ENCODE data around the gene CLCA4. TPM values are rescaled to one million over a fixed set of nuclear protein-coding genes. Genes with fewer than 3 reads are reported as not detected.

CLCA4 gene
- total RNA-seq, 1 donor = not detected

DNA sequence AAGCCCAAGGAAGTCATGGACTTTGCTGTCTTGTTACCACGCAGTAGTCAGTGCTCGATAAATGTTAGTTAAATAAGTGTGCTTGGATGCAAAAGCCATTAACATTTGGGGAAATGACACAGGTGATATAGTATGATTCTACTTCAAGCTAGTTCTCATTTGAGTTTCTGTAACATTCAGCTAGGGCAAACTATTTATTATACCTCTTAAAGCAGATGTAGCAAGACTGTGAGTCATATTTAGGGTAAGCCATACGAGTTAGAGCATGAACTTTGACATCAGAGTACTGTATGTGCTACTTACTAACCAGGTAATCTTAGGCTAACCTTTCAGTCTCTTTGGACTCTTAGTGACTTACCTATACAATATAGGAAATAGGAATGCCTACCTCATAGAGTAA is 21.0 kb downstream of the CLCA4 start:
- TF ChIP-seq, protein P1, sequence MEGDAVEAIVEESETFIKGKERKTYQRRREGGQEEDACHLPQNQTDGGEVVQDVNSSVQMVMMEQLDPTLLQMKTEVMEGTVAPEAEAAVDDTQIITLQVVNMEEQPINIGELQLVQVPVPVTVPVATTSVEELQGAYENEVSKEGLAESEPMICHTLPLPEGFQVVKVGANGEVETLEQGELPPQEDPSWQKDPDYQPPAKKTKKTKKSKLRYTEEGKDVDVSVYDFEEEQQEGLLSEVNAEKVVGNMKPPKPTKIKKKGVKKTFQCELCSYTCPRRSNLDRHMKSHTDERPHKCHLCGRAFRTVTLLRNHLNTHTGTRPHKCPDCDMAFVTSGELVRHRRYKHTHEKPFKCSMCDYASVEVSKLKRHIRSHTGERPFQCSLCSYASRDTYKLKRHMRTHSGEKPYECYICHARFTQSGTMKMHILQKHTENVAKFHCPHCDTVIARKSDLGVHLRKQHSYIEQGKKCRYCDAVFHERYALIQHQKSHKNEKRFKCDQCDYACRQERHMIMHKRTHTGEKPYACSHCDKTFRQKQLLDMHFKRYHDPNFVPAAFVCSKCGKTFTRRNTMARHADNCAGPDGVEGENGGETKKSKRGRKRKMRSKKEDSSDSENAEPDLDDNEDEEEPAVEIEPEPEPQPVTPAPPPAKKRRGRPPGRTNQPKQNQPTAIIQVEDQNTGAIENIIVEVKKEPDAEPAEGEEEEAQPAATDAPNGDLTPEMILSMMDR (IDR thresholded peaks at IDR 0.05; ENCODE audit: insufficient read depth, low read length) = no peak
- H3K4me3 ChIP-seq (ENCODE audit: low read depth, low read length) = no peak overlapping the region
- DNase-seq (ENCODE audit: low read depth) = no peak

DNA sequence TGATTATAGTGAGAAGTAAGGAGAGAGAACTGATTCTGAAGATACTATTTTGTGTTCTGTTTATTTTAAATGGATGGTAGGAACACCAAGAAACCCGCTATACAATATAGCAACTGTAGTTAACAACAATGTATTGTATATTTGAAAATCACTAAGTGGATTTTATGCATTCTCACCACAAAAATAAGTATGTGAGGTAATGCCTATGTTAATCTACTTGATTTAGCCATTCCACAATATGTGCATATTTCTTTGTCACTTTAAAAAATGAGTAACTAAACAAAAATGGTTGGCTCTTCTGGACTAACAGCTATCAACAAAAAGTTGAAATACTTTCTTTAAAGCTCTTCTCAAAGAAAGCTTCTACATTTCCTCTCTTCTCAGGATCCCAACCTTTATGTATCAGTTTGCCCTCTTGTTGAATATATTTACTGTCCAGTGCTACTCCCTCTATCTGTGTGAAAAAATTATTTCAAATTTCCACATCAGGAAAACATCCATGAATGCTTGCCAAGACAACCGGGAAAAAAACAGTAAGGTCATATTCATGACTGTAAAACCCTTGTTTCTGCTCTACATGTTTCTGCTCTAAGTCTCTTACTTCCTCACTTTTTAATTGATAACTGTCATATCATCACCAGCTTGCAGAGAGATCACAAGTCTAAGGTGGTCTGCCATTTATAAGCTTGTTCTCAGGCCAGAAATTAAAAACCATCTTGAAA is 27.0 kb downstream of the CLCA4 start:
- TF ChIP-seq, protein P1 (IDR thresholded peaks at IDR 0.05; ENCODE audit: insufficient read depth, low read length) = no peak
- no peak overlapping the region for H3K4me3 ChIP-seq (ENCODE audit: low read depth, low read length)
- DNase-seq (ENCODE audit: low read depth) = no peak

DNA sequence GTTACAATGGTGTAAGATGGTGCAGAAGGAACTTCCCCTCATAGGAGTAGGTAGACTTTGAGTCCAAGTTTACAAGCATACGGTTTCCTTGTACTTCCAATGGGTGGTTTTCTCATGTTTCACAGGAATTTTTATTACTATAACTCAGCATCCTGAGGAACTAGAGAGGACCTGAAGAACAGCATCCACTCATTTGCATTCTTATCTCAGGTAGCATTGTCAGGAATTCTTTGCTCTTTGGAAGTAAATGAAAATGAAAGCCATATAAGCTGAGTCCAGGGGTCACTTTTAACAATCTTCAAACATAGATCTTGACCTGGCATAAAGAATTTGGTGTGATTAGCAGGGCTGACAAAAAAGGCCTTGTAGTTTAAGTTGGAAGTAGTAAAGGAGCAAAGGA is 34.4 kb downstream of the CLCA4 start:
- TF ChIP-seq, protein P1 (IDR thresholded peaks at IDR 0.05; ENCODE audit: insufficient read depth, low read length) = no peak
- no peak for DNase-seq (ENCODE audit: low read depth)

DNA sequence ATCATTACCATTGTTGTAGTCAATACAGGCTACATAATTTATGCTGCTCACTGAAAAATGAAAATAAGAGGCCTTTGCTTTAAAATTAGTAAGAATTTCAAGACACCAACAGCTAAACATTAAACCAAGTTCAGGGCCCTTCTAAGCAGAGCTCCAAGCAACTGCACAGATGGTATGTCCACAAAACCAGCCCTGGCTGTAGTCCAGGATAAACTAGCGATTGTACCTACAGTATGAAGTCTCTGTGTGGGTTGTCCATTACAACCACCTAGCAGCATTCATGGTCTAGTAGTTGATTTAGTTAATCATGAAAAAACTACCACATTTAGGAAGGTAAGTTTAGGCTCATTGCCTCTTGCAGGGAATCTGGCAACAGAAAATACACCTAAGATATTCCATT is 35.3 kb downstream of the CLCA4 start:
- DNase-seq (ENCODE audit: low read depth) = no peak
- no peak overlapping the region for H3K4me3 ChIP-seq (ENCODE audit: low read depth, low read length)
- TF ChIP-seq, protein P1 (IDR thresholded peaks at IDR 0.05; ENCODE audit: insufficient read depth, low read length) = no peak

More for the DNA sequence above, 34.4 kb downstream of the CLCA4 start:
- H3K4me3 ChIP-seq (ENCODE audit: low read depth, low read length) = no peak overlapping the region

DNA sequence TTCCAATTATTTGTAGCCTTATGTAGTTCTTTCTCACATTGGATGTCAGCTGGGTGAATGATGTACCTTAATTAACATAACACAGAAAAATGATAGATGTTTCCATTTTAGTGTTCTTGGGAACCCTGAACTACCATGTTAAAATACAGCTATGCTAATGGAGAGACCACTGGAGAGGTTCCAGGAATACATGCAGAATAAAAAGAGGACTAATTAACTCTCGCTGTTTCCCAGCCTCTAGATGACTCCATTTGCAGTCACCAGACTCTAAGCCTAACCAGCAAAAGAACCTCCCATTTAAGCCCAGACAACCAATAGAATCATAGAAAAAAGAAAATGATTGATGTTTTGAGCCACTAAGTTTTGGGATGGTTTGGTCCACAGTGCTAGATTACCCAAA is 36.2 kb downstream of the CLCA4 start:
- DNase-seq (ENCODE audit: low read depth) = no peak
- TF ChIP-seq, protein P1 (IDR thresholded peaks at IDR 0.05; ENCODE audit: insufficient read depth, low read length) = no peak
- no peak overlapping the region for H3K4me3 ChIP-seq (ENCODE audit: low read depth, low read length)

DNA sequence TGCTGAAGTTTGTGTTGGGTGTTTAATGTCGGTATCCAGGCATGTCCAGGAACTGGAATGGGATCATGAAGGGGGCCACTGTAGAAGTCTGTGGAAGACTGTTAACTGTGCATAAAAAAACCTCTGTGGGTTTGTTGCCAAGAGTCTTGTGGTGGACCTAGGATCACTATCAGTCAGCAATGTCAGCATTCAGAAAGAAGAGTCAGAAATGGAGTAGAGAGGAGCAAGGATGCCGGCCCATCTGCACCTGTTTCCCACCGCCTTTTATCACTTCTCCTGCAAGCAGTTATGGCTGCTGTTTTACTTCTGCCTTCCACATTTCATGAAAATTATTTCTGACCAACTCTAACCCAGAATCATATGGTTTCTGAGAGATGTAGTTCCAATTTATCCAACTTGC is 36.7 kb downstream of the CLCA4 start:
- DNase-seq (ENCODE audit: low read depth) = no peak
- TF ChIP-seq, protein P1 (IDR thresholded peaks at IDR 0.05; ENCODE audit: insufficient read depth, low read length) = no peak
- no peak overlapping the region for H3K4me3 ChIP-seq (ENCODE audit: low read depth, low read length)

All from fibroblast of the aortic adventitia (primary cell).